Stimulated activated naive B cell treated with anti-CD40 and anti-IgM and Interleukin-4, amounts not matched to agents 10 μg/mL and 1 μg/mL and 100 μg/mL, for 72 hours (primary cell): ENCODE data around the gene SFSWAP.

Experiments used
- ATAC-seq, 2 donors: fragments of 150-1000 bp; cut with Tn5 transposase; replicated peaks; 2 replicates each; pipeline ENCODE4 v1.10.0; 2021; ENCODE audit warnings: moderate library complexity in 1 of 2
- DNase-seq: peaks from one replicate; pipeline ENCODE4 v3.0.0; 2021
- H3K27ac Mint-ChIP-seq: one replicate; pipeline ENCODE4 v1.8.0; 2022; ENCODE audit warnings: mild to moderate bottlenecking, mixed read lengths
- H3K27me3 Mint-ChIP-seq, 2 donors: one replicate each; pipeline ENCODE4 v1.8.0; 2022; ENCODE audit warnings: mixed read lengths in 2 of 2
- H3K36me3 Mint-ChIP-seq, 2 donors: one replicate each; pipeline ENCODE4 v1.8.0; 2022; ENCODE audit warnings: mixed read lengths in 2 of 2, mild to moderate bottlenecking in 1 of 2
- H3K4me1 Mint-ChIP-seq, 2 donors: one replicate each; pipeline ENCODE4 v1.8.0; 2022; ENCODE audit warnings: mixed read lengths in 2 of 2, mild to moderate bottlenecking in 1 of 2
- H3K4me3 Mint-ChIP-seq, 2 donors: one replicate each; pipeline ENCODE4 v1.8.0; 2022; ENCODE audit warnings: mild to moderate bottlenecking in 2 of 2, mixed read lengths in 2 of 2, moderate library complexity in 1 of 2
- H3K9me3 Mint-ChIP-seq, 2 donors: one replicate each; pipeline ENCODE4 v1.8.0; 2022; ENCODE audit warnings: mixed read lengths in 2 of 2, mild to moderate bottlenecking in 1 of 2

Gene SFSWAP

GRCh38 chr12:131684015-131684725 lies 26.7 kb upstream of the SFSWAP start:
- no peak for DNase-seq

GRCh38 chr12:131687346-131688125 lies 23.4 kb upstream of the SFSWAP start:
- Mint-ChIP-seq H3K36me3 (no peaks in the 10 kb centered on the region), H3K27ac (no peak overlapping the region), H3K4me3 (no peak overlapping the region), H3K9me3 (peaks cover 5 to 7% of the 10 kb centered on the region in 2 donors), H3K4me1 (peaks cover 3 to 5% of the 10 kb centered on the region in 2 donors), H3K27me3 (peaks cover 30 to 41% of the 10 kb centered on the region in 2 donors)
- peak; percentile 25 to 31 for ATAC-seq
- no peak for DNase-seq

More at GRCh38 chr12:131684015-131684725, 26.7 kb upstream of the SFSWAP start:
- Mint-ChIP-seq H3K9me3 (peaks cover 5 to 7% of the 10 kb centered on the region in 2 donors), H3K27me3 (peaks cover 27 to 41% of the 10 kb centered on the region in 2 donors), H3K4me3 (no peak overlapping the region), H3K27ac (no peak overlapping the region), H3K36me3 (no peaks in the 10 kb centered on the region), H3K4me1 (peaks cover 5 to 10% of the 10 kb centered on the region in 2 donors)
- no peak for ATAC-seq

DNA sequence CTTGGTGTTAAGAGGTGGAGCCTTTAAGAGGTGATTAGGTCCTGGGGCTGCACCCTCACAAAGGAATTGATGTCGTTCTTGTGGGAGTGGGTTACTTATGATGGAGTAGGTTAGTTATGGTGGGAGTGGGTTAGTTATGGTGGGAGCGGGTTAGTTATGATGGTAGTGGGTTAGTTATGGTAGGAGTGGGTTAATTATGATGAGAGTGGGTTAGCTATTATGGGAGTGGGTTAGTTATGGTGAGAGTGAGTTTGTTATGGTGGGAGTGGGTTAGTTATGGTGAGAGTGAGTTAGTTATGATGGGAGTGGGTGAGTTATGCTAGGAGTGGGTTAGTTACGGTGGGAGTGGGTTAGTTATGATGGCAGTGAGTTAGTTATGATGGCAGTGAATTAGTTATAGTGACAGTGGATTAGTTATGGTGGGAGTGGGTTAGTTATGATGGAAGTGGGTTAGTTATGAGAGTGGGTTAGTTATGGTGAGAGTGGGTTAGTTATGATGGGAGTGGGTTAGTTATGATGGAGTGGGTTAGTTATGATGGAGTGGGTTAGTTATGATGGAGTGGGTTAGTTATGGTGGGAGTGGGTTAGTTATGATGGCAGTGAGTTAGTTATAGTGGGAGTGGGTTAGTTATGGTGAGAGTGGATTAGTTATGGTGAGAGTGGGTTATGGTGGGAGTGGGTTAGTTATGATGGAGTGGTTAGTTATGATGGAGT lies 22.6 kb upstream of the SFSWAP start:
- DNase-seq (no peak), ATAC-seq (peak; percentile 31 to 46)

DNA sequence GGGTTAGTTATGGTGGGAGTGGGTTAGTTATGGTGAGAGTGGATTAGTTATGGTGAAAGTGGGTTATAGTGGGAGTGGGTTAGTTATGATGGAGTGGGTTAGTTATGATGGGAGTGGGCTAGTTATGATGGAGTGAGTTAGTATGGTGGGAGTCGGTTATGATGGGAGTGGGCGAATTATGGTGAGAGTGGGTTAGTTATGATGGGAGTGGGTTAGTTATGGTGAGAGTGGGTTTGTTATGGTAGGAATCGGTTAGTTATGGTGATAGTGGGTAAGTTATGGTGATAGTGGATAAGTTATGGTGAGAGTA lies 22.1 kb upstream of the SFSWAP start:
- peaks cover 5 to 7% of the 10 kb centered on the region in 2 donors for H3K9me3 Mint-ChIP-seq
- ATAC-seq (no peak), DNase-seq (no peak)
- peaks cover 28 to 42% of the 10 kb centered on the region in 2 donors for H3K27me3 Mint-ChIP-seq
- H3K4me1 Mint-ChIP-seq = no peaks in the 10 kb centered on the region
- no peak overlapping the region for H3K27ac Mint-ChIP-seq
- H3K36me3 Mint-ChIP-seq = no peaks in the 10 kb centered on the region
- H3K4me3 Mint-ChIP-seq = no peak overlapping the region

More for the DNA sequence above, 22.6 kb upstream of the SFSWAP start:
- no peaks in the 10 kb centered on the region for H3K4me1 Mint-ChIP-seq
- H3K9me3 Mint-ChIP-seq = peaks cover 5 to 7% of the 10 kb centered on the region in 2 donors
- H3K4me3 Mint-ChIP-seq = no peak overlapping the region
- H3K36me3 Mint-ChIP-seq = no peaks in the 10 kb centered on the region
- no peak overlapping the region for H3K27ac Mint-ChIP-seq
- H3K27me3 Mint-ChIP-seq = peaks cover 25 to 38% of the 10 kb centered on the region in 2 donors

DNA sequence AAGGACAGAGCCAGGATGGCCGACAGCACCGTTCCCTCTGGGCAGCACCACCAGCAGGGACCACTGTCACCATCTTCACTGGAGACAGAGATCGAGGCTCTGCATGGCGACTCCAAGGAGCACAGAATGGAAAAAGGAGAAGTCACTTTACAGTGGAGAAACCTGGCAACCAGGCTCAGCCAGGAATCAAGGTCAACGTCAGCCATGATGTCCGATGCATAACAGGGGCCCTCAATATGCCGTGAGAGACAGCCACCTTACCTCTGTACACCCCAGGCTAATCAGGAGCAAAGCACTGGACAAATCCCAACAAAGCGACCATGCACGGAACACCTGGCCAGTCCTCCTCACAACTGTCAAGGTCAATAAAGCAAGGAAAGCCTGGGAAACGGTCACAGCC lies 20.6 kb upstream of the SFSWAP start:
- no peak overlapping the region for H3K27ac Mint-ChIP-seq
- H3K9me3 Mint-ChIP-seq = peaks cover 5 to 7% of the 10 kb centered on the region in 2 donors
- no peak for ATAC-seq
- no peaks in the 10 kb centered on the region for H3K4me1 Mint-ChIP-seq
- H3K4me3 Mint-ChIP-seq = no peak overlapping the region
- H3K36me3 Mint-ChIP-seq = no peaks in the 10 kb centered on the region
- peaks cover 33 to 58% of the 10 kb centered on the region in 2 donors for H3K27me3 Mint-ChIP-seq
- DNase-seq = no peak

DNA sequence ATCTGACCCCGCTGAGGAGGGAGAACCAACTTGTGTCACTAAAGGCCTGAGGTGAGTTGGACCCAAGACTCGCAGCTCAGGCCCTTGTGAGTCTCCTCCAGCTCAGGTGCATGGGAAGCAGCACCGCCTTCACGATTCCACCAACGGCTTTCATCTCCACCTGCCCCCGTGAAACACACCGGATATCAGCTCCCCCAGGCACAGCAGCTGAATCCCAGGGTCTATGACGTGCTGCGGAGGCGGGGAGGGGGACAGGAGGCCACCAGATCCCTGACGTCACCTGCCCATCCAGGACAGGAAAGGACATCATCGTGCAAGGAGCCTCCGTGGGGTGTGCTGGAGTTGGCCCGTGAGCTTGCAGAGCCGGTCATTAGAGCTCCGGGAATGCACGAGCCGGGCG lies 18.5 kb upstream of the SFSWAP start:
- Mint-ChIP-seq H3K4me1 (no peaks in the 10 kb centered on the region), H3K27me3 (peaks cover 36 to 65% of the 10 kb centered on the region in 2 donors), H3K9me3 (peaks cover 5 to 7% of the 10 kb centered on the region in 2 donors), H3K4me3 (no peak overlapping the region), H3K27ac (no peak overlapping the region), H3K36me3 (no peaks in the 10 kb centered on the region)
- DNase-seq = no peak
- no peak for ATAC-seq

DNA sequence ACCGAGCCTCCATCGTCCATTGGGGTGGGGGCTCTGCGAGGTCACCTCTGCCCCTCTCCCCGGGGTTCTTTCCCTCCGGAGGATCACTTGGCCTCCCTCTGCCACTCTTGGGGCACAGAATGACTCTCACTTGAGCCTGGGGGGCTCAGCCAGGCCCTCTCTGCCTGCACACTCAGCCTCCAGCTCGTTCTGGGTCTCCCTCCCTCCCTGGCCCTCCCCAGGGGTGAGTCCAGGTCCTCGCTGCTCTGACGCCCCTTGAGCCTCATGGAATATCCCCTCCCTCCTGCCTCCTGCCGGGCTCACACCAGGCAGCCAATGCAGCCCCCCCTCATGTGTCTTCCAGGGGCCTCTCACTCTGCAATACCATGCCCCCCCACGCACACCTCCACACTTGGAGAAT lies 17.7 kb upstream of the SFSWAP start:
- H3K4me1 Mint-ChIP-seq = no peaks in the 10 kb centered on the region
- peaks cover 4 to 5% of the 10 kb centered on the region in 2 donors for H3K9me3 Mint-ChIP-seq
- no peaks in the 10 kb centered on the region for H3K36me3 Mint-ChIP-seq
- no peak overlapping the region for H3K4me3 Mint-ChIP-seq
- DNase-seq (no peak), ATAC-seq (no peak)
- no peak overlapping the region for H3K27ac Mint-ChIP-seq
- H3K27me3 Mint-ChIP-seq = peaks cover 33 to 64% of the 10 kb centered on the region in 2 donors

DNA sequence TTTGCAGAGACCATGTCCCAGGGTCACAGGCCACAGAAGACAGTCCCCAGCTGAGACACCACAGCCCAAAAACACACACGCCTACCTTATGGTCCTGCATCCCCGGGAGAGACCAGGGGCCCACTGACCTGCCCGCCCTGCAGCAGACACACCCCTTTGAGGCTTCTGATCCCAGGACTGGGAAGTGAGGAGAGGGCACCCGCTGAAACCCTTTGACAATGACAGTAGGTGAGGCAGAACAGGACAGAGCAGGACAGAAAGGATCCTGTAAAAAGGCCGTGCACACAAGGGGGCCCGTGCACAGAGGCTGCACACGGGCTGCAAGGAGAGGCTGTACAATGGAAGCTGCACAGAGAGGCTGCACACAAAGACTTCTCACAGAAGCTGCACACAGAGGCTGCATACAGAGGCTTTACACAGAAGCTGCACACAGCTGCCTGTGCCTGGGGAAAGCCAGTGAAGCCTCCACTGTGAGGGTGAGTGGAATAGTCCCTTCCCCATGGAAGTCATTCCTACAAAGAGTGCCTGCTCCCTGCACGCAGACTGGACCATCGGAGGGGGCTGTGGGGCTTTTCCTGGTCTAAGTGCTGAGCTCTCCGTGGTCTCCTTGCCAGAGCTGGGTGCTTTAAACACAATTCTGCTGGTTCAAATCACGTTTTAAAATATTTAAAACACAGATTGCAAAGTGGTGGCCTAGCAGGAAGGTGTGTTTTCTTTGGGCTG lies 16.6 kb upstream of the SFSWAP start:
- H3K27ac Mint-ChIP-seq = no peak overlapping the region
- DNase-seq = no peak
- ATAC-seq = no peak
- H3K36me3 Mint-ChIP-seq = no peaks in the 10 kb centered on the region
- no peaks in the 10 kb centered on the region for H3K4me1 Mint-ChIP-seq
- no peaks in the 10 kb centered on the region for H3K9me3 Mint-ChIP-seq
- peaks cover 26 to 60% of the 10 kb centered on the region in 2 donors for H3K27me3 Mint-ChIP-seq
- H3K4me3 Mint-ChIP-seq = no peak overlapping the region

DNA sequence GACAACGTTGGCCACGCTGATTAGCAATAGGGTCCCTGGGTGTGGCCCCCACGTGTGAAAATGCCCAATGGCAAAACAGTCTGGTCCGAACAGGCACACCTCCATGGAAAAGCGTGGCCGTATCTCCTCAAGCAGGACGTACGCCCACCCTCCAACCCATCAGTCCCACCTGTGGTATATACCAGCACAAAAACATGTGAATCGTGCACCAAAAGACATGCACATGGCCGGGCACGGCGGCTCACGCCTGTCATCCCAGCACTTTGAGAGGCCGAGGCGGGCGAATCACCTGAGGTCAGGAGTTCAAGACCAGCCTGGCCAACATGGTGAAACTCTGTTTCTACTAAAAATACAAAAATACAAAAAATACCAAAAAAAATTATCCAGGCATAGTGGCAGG lies 14.9 kb upstream of the SFSWAP start:
- Mint-ChIP-seq H3K36me3 (no peaks in the 10 kb centered on the region), H3K4me1 (no peaks in the 10 kb centered on the region), H3K27me3 (peaks cover 22 to 68% of the 10 kb centered on the region in 2 donors), H3K4me3 (no peak overlapping the region), H3K9me3 (no peaks in the 10 kb centered on the region), H3K27ac (no peak overlapping the region)
- no peak for DNase-seq
- ATAC-seq = no peak

- Mint-ChIP-seq H3K9me3 (peaks cover 0 to 2% of the 10 kb centered on the region in 2 donors), H3K36me3 (no peaks in the 10 kb centered on the region), H3K4me3 (no peak overlapping the region), H3K4me1 (no peaks in the 10 kb centered on the region), H3K27ac (no peak overlapping the region), H3K27me3 (peaks cover 16 to 48% of the 10 kb centered on the region in 2 donors)
- no peak for DNase-seq
- ATAC-seq = no peak
Observed at GRCh38 chr12:131698286-131698685, 12.6 kb upstream of the SFSWAP start.

DNA sequence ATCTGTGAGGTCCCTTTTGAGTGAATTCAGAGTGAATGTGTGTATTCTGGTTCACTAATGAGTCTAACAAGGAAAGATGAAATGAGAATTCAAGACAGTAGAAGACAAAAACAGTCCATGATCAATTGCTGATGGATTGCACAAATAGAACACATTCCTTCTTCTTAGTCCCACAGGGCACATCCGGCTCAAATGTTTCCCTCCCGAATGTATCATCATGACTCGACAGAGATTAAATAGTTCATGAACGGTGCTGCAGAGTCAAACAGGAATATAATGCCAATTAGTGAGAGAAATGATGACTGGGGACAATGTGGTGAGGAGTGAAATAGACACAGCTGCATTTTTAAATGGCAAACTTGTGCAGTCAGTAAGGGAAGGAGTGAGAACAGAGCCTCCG lies 11.5 kb upstream of the SFSWAP start:
- H3K4me3 Mint-ChIP-seq = no peak overlapping the region
- H3K27ac Mint-ChIP-seq = no peak overlapping the region
- H3K27me3 Mint-ChIP-seq = peaks cover 12 to 36% of the 10 kb centered on the region in 2 donors
- H3K36me3 Mint-ChIP-seq = no peaks in the 10 kb centered on the region
- H3K9me3 Mint-ChIP-seq = peaks cover 0 to 8% of the 10 kb centered on the region in 2 donors
- DNase-seq = no peak
- no peaks in the 10 kb centered on the region for H3K4me1 Mint-ChIP-seq
- ATAC-seq = no peak

DNA sequence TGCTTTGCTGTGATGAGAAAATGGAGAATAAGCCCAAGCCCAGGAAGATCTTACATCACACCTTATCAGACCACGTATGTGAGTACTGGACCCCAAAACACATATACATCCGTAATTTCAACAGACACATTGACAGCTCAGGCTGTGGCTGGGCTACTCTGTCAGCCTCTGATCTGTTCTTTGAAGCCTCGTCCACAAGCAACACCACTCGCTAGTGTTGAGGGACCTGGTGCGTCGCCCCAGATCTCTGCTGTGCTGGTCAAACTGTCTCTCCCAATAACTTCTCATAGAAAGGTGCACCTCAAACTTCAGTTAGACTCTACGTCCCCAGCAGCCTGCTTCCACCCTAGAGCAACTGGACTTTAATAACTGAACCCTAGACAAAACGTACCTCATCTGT lies 10.6 kb upstream of the SFSWAP start:
- H3K4me1 Mint-ChIP-seq = no peaks in the 10 kb centered on the region
- ATAC-seq = no peak
- no peak overlapping the region for H3K4me3 Mint-ChIP-seq
- peaks cover 8 to 15% of the 10 kb centered on the region in 2 donors for H3K9me3 Mint-ChIP-seq
- no peak for DNase-seq
- no peak overlapping the region for H3K27ac Mint-ChIP-seq
- peaks cover 15 to 36% of the 10 kb centered on the region in 2 donors for H3K27me3 Mint-ChIP-seq
- H3K36me3 Mint-ChIP-seq = peaks cover 2 to 5% of the 10 kb centered on the region in 2 donors

DNA sequence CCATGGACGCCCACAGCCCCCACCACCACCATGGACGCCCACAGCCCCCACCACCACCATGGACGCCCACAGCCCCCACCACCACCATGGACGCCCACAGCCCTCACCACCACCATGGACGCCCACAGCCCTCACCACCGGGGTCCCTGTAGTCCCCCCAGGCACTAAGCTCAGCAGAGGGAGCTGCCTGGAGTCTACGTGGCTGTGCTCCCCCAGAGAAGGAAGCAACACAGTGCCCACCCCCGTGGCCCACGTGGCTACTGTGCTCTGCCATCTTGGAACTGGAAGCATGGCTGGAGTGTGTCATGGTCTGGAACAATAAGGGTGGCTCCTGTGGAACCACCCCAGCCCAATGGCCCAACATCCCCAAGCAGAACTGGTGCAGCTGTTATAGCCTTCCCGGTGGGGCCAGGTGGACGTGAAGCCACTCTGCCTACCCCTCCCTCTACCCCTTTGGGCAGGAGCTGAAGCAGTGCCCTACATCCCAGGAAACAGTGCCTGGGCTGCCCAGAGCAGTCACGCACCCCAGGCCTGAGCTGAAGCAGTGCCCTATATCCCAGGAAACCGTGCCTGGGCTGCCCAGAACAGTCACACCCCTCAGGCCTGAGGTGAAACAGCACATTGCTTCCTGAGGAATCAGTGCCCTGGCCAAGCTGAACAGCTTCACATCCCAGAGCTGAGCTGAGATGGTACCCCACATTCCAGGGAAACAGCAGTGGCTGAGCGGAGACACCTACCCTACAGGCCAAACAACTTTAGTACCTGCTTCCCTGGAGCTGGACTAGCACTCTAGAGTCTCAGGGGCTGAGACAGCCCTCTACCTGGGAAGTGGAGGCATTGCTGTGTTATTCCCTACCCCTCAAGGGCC lies 9.0 kb upstream of the SFSWAP start:
- DNase-seq = no peak
- no peak for ATAC-seq
- H3K36me3 Mint-ChIP-seq = peaks cover 2 to 5% of the 10 kb centered on the region in 2 donors
- H3K27me3 Mint-ChIP-seq = peaks cover 12 to 28% of the 10 kb centered on the region in 2 donors
- peaks cover 10 to 18% of the 10 kb centered on the region in 2 donors for H3K9me3 Mint-ChIP-seq
- H3K4me1 Mint-ChIP-seq = no peaks in the 10 kb centered on the region
- no peak overlapping the region for H3K27ac Mint-ChIP-seq
- no peak overlapping the region for H3K4me3 Mint-ChIP-seq
